ENCODE data around the gene SEC24C. TPM values are rescaled to one million over a fixed set of nuclear protein-coding genes. Genes with fewer than 3 reads are reported as not detected.

Gene SEC24C
- total RNA-seq, 2 experiments from 2014 or later, result 52.0 to 54.2 TPM

DNA sequence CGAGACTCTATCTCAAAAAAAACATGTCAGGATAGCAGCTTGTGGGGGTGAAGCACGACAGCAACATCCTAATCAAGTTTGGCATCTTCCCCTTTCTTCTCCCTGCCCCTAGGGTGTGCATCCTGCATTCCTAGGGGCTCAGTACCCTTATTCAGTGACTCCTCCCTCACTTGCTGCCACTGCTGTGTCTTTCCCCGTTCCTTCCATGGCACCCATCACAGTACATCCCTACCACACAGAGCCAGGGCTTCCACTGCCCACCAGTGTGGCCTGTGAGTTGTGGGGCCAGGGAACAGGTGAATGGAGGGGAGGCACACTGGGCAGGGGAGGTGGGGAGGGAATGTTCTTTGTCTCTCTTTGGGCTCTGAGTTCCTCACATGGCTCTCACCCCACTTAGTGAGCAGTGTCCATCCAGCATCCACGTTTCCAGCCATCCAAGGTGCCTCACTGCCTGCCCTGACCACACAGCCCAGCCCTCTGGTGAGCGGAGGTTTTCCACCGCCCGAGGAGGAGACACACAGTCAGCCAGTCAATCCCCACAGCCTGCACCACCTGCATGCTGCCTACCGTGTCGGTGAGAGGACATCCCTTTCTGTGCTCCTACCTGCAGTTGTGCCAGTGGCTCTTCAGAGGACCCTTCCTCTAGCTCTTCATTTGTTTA is 55.9 kb downstream of the SEC24C start:
- peaks cover 87% of the 10 kb centered on the region for H3K36me3 Mint-ChIP-seq (ENCODE audit: low read depth)
- no peak for DNase-seq

DNA sequence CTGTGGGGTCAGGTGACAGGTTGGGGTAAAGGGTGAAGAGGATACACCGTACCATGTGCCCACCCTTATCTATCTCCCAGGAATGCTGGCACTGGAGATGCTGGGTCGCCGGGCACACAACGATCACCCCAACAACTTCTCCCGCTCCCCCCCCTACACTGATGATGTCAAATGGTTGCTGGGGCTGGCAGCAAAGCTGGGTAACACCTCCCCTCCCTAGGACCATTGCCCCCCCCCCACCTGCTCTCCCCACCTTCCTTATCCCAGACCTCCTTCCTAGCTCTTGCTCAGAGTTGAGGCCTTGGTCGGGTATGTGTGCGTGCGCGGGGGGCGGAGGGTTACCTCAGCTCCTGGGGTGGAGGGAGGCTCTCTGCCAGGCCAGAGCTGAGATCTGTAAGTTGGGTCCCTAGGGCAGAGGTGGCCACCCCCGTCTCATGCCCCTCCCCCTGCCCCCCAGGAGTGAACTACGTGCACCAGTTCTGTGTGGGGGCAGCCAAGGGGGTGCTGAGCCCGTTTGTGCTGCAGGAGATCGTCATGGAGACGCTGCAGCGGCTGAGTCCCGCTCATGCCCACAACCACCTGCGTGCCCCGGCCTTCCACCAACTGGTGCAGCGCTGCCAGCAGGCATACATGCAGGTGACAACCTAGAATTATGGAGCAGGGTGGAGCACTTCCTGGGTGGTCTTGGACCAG is 56.5 kb downstream of the SEC24C start:
- H3K4me1 Mint-ChIP-seq (ENCODE audit: low read depth), result peaks cover 3% of the 10 kb centered on the region
- peak; percentile 17 for ATAC-seq (ENCODE audit: poor library complexity)

More for the DNA sequence above, 55.9 kb downstream of the SEC24C start:
- no peaks in the 10 kb centered on the region for H3K27me3 Mint-ChIP-seq
- H3K4me1 Mint-ChIP-seq (ENCODE audit: low read depth), result no peaks in the 10 kb centered on the region
- no peak for ATAC-seq (ENCODE audit: poor library complexity)
- H3K27ac Mint-ChIP-seq, result peak overlapping the region; percentile 62
- POLR2A ChIA-PET, result interaction anchor here (1.0 to 3.8 kb wide), 4 partner anchors 10 to 29 kb away, joined by 3 to 20 read pairs (median 4); partner anchors contain the start of gene CHCHD1
- H3K9me3 ChIP-seq (ENCODE audit: control insufficient read depth in 1 of 2, insufficient read depth in 1 of 2, low read length in 2 of 2), result no peaks in the 10 kb centered on the region
- H3K36me3 ChIP-seq (ENCODE audit: insufficient read depth, low read length), result peaks cover 91% of the 10 kb centered on the region
- H3K4me1 ChIP-seq (ENCODE audit: insufficient read depth, low read length), result peaks cover 6% of the 10 kb centered on the region
- CTCF ChIA-PET, result no interaction called here
- no peaks in the 10 kb centered on the region for H3K9me3 Mint-ChIP-seq
- H3K4me3 ChIP-seq (ENCODE audit: low read length), result no peak overlapping the region
- H3K27ac ChIP-seq (ENCODE audit: low read depth in 1 of 2, low read length in 2 of 2), result no peak overlapping the region
- TF ChIP-seq, protein P1, sequence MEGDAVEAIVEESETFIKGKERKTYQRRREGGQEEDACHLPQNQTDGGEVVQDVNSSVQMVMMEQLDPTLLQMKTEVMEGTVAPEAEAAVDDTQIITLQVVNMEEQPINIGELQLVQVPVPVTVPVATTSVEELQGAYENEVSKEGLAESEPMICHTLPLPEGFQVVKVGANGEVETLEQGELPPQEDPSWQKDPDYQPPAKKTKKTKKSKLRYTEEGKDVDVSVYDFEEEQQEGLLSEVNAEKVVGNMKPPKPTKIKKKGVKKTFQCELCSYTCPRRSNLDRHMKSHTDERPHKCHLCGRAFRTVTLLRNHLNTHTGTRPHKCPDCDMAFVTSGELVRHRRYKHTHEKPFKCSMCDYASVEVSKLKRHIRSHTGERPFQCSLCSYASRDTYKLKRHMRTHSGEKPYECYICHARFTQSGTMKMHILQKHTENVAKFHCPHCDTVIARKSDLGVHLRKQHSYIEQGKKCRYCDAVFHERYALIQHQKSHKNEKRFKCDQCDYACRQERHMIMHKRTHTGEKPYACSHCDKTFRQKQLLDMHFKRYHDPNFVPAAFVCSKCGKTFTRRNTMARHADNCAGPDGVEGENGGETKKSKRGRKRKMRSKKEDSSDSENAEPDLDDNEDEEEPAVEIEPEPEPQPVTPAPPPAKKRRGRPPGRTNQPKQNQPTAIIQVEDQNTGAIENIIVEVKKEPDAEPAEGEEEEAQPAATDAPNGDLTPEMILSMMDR (IDR thresholded peaks at IDR 0.05), result no peak
- no peak overlapping the region for H3K4me3 Mint-ChIP-seq
- no peaks in the 10 kb centered on the region for H3K27me3 ChIP-seq (ENCODE audit: control insufficient read depth in 1 of 2, insufficient read depth in 2 of 2, low read length in 2 of 2)
- intact Hi-C loops (cut with DNase I, micrococcal nuclease), result no loop called here

DNA sequence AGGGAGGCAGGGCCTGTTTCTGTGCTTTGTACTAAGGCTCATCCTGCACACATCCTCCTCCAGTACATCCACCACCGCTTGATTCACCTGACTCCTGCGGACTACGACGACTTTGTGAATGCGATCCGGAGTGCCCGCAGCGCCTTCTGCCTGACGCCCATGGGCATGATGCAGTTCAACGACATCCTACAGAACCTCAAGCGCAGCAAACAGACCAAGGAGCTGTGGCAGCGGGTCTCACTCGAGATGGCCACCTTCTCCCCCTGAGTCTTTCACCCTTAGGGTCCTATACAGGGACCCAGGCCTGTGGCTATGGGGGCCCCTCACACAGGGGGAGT is 57.0 kb downstream of the SEC24C start:
- Mint-ChIP-seq H3K36me3 (ENCODE audit: low read depth) (peaks cover 87% of the 10 kb centered on the region), H3K27me3 (no peaks in the 10 kb centered on the region), H3K4me1 (ENCODE audit: low read depth) (peaks cover 8% of the 10 kb centered on the region), H3K27ac (no peak overlapping the region), H3K9me3 (no peaks in the 10 kb centered on the region), H3K4me3 (no peak overlapping the region)
- ChIA-PET POLR2A (interaction anchor here (0.8 to 3.8 kb wide), 3 partner anchors 8 to 30 kb away, joined by 3 to 20 read pairs (median 3); partner anchors contain the start of gene CHCHD1), CTCF (no interaction called here)
- no peak overlapping the region for H3K4me3 ChIP-seq (ENCODE audit: low read length)
- DNase-seq (no peak), ATAC-seq (ENCODE audit: poor library complexity) (no peak)
- intact Hi-C loops (cut with DNase I, micrococcal nuclease), result no loop called here
- peaks cover 11% of the 10 kb centered on the region for H3K4me1 ChIP-seq (ENCODE audit: insufficient read depth, low read length)
- TF ChIP-seq, protein P1 (IDR thresholded peaks at IDR 0.05), result no peak
- peaks cover 93% of the 10 kb centered on the region for H3K36me3 ChIP-seq (ENCODE audit: insufficient read depth, low read length)
- no peaks in the 10 kb centered on the region for H3K27me3 ChIP-seq (ENCODE audit: control insufficient read depth in 1 of 2, insufficient read depth in 2 of 2, low read length in 2 of 2)
- H3K9me3 ChIP-seq (ENCODE audit: control insufficient read depth in 1 of 2, insufficient read depth in 1 of 2, low read length in 2 of 2), result no peaks in the 10 kb centered on the region
- no peak overlapping the region for H3K27ac ChIP-seq (ENCODE audit: low read depth in 1 of 2, low read length in 2 of 2)

More for the DNA sequence above, 56.5 kb downstream of the SEC24C start:
- Histone ChIP-seq H3K27ac (ENCODE audit: low read depth in 1 of 2, low read length in 2 of 2) (no peak overlapping the region), H3K4me1 (ENCODE audit: insufficient read depth, low read length) (peaks cover 9% of the 10 kb centered on the region), H3K9me3 (ENCODE audit: control insufficient read depth in 1 of 2, insufficient read depth in 1 of 2, low read length in 2 of 2) (no peaks in the 10 kb centered on the region), H3K4me3 (ENCODE audit: low read length) (no peak overlapping the region), H3K36me3 (ENCODE audit: insufficient read depth, low read length) (peaks cover 91% of the 10 kb centered on the region), H3K27me3 (ENCODE audit: control insufficient read depth in 1 of 2, insufficient read depth in 2 of 2, low read length in 2 of 2) (no peaks in the 10 kb centered on the region)
- H3K36me3 Mint-ChIP-seq (ENCODE audit: low read depth), result peaks cover 86% of the 10 kb centered on the region
- TF ChIP-seq, protein P1 (IDR thresholded peaks at IDR 0.05), result no peak
- DNase-seq, result no peak
- POLR2A ChIA-PET, result interaction anchor here (0.8 to 3.8 kb wide), 3 partner anchors 9 to 29 kb away, joined by 3 to 20 read pairs (median 3); partner anchors contain the start of gene CHCHD1
- CTCF ChIA-PET, result no interaction called here
- intact Hi-C loops (cut with DNase I, micrococcal nuclease), result no loop called here
- H3K27ac Mint-ChIP-seq, result peak overlapping the region; percentile 62
- no peak overlapping the region for H3K4me3 Mint-ChIP-seq
- no peaks in the 10 kb centered on the region for H3K9me3 Mint-ChIP-seq
- H3K27me3 Mint-ChIP-seq, result no peaks in the 10 kb centered on the region
